Activated effector memory CD4-positive, alpha-beta T cell treated with Interleukin-2 at 50 U/mL for 16 hours (primary cell): ENCODE results near the gene FAM222A.

Source experiments
- DNase-seq: peaks from one replicate; pipeline ENCODE4 v3.0.0-alpha.2; 2020

Gene FAM222A

GRCh38 chr12:109713187-109714070 lies at the start of gene FAM222A:
TSS of gene FAM222A (plus strand) at chr12:109713825. CDS start at chr12:109744147, 30,322 bp downstream.
- DNase-seq = peak; percentile 98

GRCh38 chr12:109664402-109664801 lies 49.2 kb upstream of the FAM222A start:
- no peak for DNase-seq

GRCh38 chr12:109666068-109666467 lies 47.6 kb upstream of the FAM222A start:
- no peak for DNase-seq

- DNase-seq = no peak
These were observed 42.9 kb upstream of the FAM222A start for GRCh38 chr12:109670731-109671130.

- DNase-seq = no peak
These were observed 42.1 kb upstream of the FAM222A start for GRCh38 chr12:109671502-109671901.

GRCh38 chr12:109673379-109673778 lies 40.2 kb upstream of the FAM222A start:
- DNase-seq = no peak

GRCh38 chr12:109673884-109674283 lies 39.7 kb upstream of the FAM222A start:
- DNase-seq = no peak

GRCh38 chr12:109675411-109675810 lies 38.2 kb upstream of the FAM222A start:
- DNase-seq = no peak

- no peak for DNase-seq
These were observed 36.3 kb upstream of the FAM222A start for GRCh38 chr12:109677279-109677691.

- DNase-seq = no peak
These were observed 34.9 kb upstream of the FAM222A start for GRCh38 chr12:109678719-109679118.

GRCh38 chr12:109679501-109680263 lies 33.9 kb upstream of the FAM222A start:
- DNase-seq = no peak

- DNase-seq = no peak
These were observed 33.2 kb upstream of the FAM222A start for GRCh38 chr12:109680264-109681005.

GRCh38 chr12:109681986-109682707 lies 31.5 kb upstream of the FAM222A start:
- no peak for DNase-seq

GRCh38 chr12:109682708-109683060 lies 30.9 kb upstream of the FAM222A start:
- no peak for DNase-seq

GRCh38 chr12:109683316-109683715 lies 30.3 kb upstream of the FAM222A start:
- no peak for DNase-seq

GRCh38 chr12:109685574-109686447 lies 27.8 kb upstream of the FAM222A start:
- no peak for DNase-seq

GRCh38 chr12:109686523-109686922 lies 27.1 kb upstream of the FAM222A start:
- no peak for DNase-seq

- DNase-seq = no peak
These were observed 26.4 kb upstream of the FAM222A start for GRCh38 chr12:109687250-109687649.

- DNase-seq = no peak
These were observed 24.2 kb upstream of the FAM222A start for GRCh38 chr12:109689426-109689825.

GRCh38 chr12:109693160-109693559 lies 20.5 kb upstream of the FAM222A start:
- no peak for DNase-seq
